A549 (cell line): Measurements from ENCODE around the gene SMARCAL1.
"Not testable (repeated sequence)": the region's sequence is repeated elsewhere in the genome, so short reads cannot be mapped to it uniquely, and the experiment has no call there.

Experiments
- MAFK ChIP-seq: fragments of 450-650 bp; IDR thresholded peaks from 2 replicates; pipeline ENCODE4 v1.6.1; 2014; ENCODE audit not compliant: partially characterized antibody
- ZC3H11A ChIP-seq: fragments of 450-650 bp; IDR thresholded peaks from 2 replicates; pipeline ENCODE4 v1.6.1; 2014; ENCODE audit warnings: antibody characterized with exemption, mild to moderate bottlenecking
- ZNF302 ChIP-seq: fragments of 250-450 bp; sonication (Bioruptor Pico); IDR thresholded peaks from 2 replicates; pipeline ENCODE4 v1.9.0; 2021; ENCODE audit warnings: inconsistent platforms, mild to moderate bottlenecking, moderate library complexity

- TF ChIP-seq MAFK; ZNF302 (CRISPR knock-in tag): not testable (repeated sequence)
- peak; percentile 92 for TF ChIP-seq ZC3H11A
Observed at GRCh38 chr2:216518566-216519119, 106.4 kb downstream of the SMARCAL1 start.
